HG03175 (cell line): ENCODE data around the gene METTL25.

Source experiments
- ATAC-seq: cut with Tn5 transposase; IDR thresholded peaks from one replicate; pipeline ENCODE4 v1.9.1; 2021; ENCODE audit warnings: mild to moderate bottlenecking, moderate library complexity; ENCODE audit not compliant: unreplicated experiment

METTL25 gene

DNA sequence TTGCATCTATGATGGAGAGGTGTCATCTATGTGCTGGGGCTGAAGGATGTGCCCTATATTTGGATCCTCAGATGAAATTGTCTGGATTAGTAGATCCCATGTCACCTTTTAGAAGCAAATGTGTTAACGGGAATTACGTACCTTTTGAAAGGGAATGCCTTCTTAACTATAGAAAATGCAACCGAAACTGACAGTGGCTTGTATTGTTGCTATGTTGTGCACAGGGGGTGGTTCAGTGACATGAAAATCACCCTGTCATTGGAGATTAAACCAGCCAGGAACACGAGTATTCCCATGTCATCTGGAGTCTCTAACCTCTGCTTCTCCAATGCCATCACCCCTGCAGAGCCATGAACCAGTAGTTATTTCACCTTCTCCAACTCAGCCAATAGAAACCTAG, 110.2 kb downstream of the METTL25 start:
- ATAC-seq: no peak

- no peak for ATAC-seq
Observed at GRCh38 chr12:82470906-82471512, 112.7 kb downstream of the METTL25 start.

DNA sequence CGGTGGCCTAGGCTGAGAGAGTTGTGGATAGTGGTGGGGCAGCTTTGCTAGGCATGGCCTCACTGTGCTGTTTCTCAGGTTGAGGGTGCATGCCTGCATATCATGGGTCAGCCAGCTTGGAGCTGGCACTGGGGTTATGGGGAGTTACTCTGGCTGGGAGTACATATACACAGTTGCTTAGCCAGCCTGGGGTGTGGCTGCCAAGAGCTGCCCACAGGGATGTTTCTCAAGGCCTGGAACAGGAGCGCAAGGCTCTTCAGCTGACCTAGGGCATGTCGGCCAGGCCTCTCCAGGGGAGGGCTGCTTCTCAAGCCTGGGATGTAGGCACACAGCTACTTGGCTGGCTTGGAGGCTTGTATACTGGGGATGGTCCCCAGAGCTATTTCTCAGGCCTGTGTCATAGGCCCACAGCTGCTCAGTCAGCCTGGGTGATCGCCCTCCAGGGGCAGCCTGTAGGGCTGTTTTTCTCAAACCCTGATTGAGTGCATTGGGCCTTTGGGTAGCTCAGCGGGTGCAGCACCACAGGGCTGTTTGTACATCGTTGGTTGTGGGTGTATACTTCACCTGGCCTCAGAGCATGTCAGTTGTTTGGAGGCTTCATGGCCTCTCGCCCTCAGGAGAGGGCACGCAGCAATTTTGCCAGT, 114.9 kb downstream of the METTL25 start:
- no peak for ATAC-seq

GRCh38 chr12:82474181-82474797, 116.0 kb downstream of the METTL25 start:
- ATAC-seq: no peak

- no peak for ATAC-seq
Observed at GRCh38 chr12:82474798-82475184, 116.5 kb downstream of the METTL25 start.

DNA sequence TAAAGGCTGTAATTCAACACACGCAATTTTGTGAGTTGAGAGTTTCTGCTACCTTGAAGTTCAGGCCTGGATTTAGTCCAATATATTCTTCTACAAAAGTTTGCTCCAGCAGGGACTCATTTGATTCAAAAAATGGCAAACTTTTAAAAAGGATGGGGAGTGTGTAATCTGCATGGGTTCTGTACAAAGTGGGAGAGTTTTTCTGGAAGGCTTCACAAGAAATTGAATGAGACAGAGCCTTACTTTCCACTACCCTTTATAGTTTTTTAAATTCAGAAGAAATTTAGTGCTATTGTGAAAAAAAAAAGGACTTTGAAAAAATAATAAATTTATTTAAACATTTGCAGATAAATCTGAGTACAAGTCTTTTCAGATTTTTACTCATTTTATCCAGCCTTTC, 116.9 kb downstream of the METTL25 start:
- no peak for ATAC-seq

- ATAC-seq: no peak
Observed at GRCh38 chr12:82476511-82476910, 118.2 kb downstream of the METTL25 start.

DNA sequence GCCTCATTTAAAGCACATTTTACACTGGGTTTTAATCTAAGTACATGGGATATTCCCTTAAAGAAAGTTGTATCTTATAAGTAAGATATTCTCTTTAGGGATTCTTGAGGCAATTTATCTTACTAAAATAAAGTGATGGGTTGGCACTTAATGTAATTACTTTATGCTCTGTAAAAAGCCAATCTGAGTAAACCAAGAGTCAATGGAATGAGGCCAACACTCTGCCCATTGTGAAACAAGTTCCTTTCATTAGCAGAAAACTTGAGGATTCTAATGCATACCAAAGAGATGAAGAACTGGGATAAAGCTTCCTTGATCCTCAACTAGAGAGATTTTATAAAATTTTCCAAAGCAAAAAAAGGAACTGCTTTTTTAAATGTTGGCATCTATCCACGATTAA, 121.2 kb downstream of the METTL25 start:
- ATAC-seq: no peak

GRCh38 chr12:82480606-82481005, 122.3 kb downstream of the METTL25 start:
- no peak for ATAC-seq

GRCh38 chr12:82481954-82482353, 123.6 kb downstream of the METTL25 start:
- no peak for ATAC-seq

DNA sequence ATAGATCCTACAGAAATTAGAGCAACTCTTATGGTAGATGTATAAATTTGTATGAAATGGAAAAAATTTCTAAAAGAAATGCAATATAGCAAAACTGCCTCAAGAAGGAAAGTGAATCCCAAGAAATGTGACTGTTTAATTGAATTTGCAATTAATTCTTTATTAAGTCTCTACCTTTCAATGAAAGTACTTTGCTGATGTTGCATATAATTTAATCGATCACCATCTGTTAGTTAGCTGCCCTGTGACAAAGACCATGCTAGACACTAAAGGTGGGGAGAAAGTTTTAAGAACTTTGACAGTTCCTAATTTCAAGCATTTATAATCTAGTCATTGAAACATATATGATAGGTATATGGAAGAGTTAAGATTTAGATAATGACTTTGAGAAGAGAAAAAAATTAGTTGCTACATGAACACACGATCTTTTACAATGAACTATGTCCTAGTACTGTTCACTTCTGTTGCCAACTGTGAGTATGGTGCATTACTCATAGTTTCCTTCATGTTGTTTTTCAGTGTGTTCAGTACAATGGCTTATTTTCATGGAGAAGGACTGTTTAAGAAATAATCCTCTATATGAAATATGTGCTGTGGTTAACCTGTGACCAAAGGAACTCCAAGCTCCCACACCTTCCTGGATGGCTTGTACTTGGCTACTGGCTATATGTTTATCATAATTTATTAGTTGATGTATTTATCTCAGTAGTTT, 128.4 kb downstream of the METTL25 start:
- no peak for ATAC-seq

DNA sequence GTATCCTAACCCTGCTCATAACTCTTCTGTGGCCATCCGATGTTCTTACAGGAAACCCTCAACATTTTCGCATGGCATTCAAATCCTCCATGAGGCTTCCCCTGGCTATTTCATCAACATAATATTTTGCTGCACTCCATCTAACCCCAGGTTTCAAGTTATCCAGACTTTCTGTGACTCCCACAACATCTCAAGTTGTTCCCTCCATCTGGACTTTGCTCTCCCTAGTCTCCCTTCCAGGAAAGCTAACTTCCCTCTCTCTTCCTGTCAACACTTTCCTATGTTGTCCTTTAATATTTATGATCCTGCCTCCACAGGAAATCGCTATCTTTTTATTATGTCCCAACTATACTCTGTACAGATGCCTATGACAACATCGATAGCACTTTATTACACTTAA, 146.1 kb downstream of the METTL25 start:
- ATAC-seq: no peak

- no peak for ATAC-seq
Observed at GRCh38 chr12:82505150-82505549, 146.8 kb downstream of the METTL25 start.

DNA sequence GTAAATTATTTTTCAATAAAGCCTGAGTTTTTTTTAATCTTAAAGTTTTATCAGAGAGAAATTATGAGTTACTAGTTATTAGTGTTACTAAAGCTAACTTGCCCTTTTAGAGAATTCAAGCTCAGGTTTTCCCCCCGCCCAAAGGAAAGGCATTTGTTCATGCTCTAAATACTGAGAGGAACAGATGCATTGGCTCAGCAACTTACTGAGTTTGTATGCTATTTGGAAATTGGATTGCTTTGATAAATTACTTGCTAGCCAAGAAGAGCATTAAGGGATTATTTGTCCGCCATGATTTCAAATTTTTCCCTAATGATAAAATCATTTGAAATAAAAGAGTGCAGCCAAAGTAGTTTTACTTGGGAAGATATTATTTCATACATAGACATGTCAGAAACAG, 149.4 kb downstream of the METTL25 start:
- no peak for ATAC-seq

GRCh38 chr12:82510386-82510785, 152.1 kb downstream of the METTL25 start:
- no peak for ATAC-seq

- no peak for ATAC-seq
Observed at GRCh38 chr12:82514880-82515279, 156.6 kb downstream of the METTL25 start.

GRCh38 chr12:82515652-82516051, 157.3 kb downstream of the METTL25 start:
- no peak for ATAC-seq

DNA sequence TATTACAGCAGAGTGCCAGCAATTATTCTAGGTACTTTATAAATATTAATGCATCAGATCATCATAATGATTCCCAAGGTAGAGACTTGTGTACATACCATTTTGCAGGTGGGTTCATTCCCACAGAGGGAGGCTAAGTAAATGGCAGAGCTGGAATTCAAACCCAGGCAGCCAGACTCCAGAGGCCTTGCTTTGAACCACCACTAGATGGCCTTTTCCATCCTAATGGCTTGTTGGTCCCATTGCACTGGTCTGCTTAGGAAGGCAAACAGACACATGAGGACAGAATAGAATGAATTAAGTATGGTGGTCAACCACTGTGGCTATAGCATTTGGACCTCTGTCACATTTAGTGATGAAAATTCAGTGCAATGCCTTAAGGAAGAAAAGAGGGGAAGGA, 158.7 kb downstream of the METTL25 start:
- ATAC-seq: peak; percentile 88

DNA sequence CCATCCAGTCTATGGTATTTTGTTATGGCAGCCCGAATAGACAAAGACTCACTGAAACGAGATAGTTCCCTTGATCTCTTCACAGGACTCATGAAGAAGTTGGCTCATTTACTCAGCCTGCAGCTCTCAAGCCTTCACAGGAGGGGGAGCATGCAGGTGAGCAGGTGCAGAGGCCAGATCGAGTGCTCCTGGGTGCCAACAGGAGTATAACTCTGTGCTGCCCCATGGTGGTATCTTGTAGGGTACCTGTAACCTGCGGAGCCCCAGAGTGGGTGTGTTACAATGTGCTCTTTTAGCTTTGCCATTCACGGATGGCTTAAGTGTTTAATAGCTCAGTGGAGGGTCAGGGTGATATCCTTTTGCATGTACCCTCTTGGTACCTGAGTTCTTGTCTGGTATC, 159.5 kb downstream of the METTL25 start:
- no peak for ATAC-seq

GRCh38 chr12:82519510-82519909, 161.2 kb downstream of the METTL25 start:
- ATAC-seq: no peak

- ATAC-seq: no peak
Observed at GRCh38 chr12:82522285-82522684, 164.0 kb downstream of the METTL25 start.

DNA sequence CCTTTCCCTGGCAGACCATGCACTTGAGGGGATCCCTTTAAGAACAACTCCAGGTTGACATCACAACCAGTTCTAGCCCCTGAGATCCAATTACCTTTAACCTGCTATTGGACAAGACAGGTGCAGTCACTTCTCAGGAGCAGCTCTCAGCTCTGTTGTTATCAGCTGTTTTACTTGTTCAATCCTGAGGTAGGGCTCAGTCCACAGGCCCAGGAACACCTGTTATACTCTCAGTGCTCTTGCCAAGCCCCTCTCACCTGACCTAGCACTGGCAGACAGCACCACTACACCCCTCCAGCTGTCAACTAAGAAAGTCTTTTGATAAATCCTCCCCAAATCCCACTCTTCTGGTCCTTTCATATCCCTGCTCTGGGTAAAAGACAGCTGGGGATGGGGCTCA, 164.4 kb downstream of the METTL25 start:
- ATAC-seq: no peak
